ENCODE measurements around the gene SYK.

- TF ChIP-seq CTCF (IDR thresholded peaks at IDR 0.05) (no peak), POLR2A (IDR thresholded peaks at IDR 0.05) (no peak), EP300 (IDR thresholded peaks at IDR 0.05) (no peak), POLR2AphosphoS5 (IDR thresholded peaks at IDR 0.05) (no peak)
Observed at GRCh38 chr9:90888941-90889340, 87.3 kb downstream of the SYK start.

All from stomach (tissue), 4 donors.